Aorta (tissue), 5 donors: Measurements from ENCODE around the gene ZNF205. TPM values are rescaled to one million over a fixed set of nuclear protein-coding genes. Genes with fewer than 3 reads are reported as not detected.
"Not testable (repeated sequence)": the region's sequence is repeated elsewhere in the genome, so short reads cannot be mapped to it uniquely, and the experiment has no call there.

ENCODE experiments used
- ATAC-seq: fragments of 200-7000 bp; cut with Tn5 transposase; one replicate; pipeline ENCODE4 v1.9.1; 2022; ENCODE audit warnings: moderate library complexity; ENCODE audit not compliant: low FRiP score
- DNase-seq, 2 donors: peaks; one replicate each; pipeline ENCODE4 v3.0.0-alpha.2; 2020
- H3K27ac ChIP-seq, 2 donors: one replicate each; pipeline ENCODE4 v1.5.1; 2013; ENCODE audit warnings: low read length in 2 of 2, mild to moderate bottlenecking in 2 of 2, moderate library complexity in 2 of 2, control low read depth in 1 of 2, inconsistent platforms in 1 of 2, low read depth in 1 of 2
- H3K27me3 ChIP-seq, 2 donors: one replicate each; pipeline ENCODE4 v1.6.1; 2013; ENCODE audit warnings: control low read depth in 1 of 2, low read length in 1 of 2, mild to moderate bottlenecking in 1 of 2, moderate library complexity in 1 of 2; ENCODE audit not compliant: insufficient read depth in 2 of 2, control insufficient read depth in 1 of 2
- H3K36me3 ChIP-seq, 2 donors: one replicate each; pipeline ENCODE4 v1.6.1; 2013; ENCODE audit warnings: control low read depth in 1 of 2, low read length in 1 of 2, mild to moderate bottlenecking in 1 of 2; ENCODE audit not compliant: insufficient read depth in 2 of 2, control insufficient read depth in 1 of 2
- H3K4me1 ChIP-seq, 2 donors: one replicate each; pipeline ENCODE4 v1.6.1; 2013; ENCODE audit warnings: low read length in 2 of 2, control low read depth in 1 of 2, mild to moderate bottlenecking in 1 of 2, moderate library complexity in 1 of 2; ENCODE audit not compliant: insufficient read depth in 2 of 2, control insufficient read depth in 1 of 2
- H3K4me3 ChIP-seq, 2 donors: one replicate each; pipeline ENCODE4 v1.5.1; 2013; ENCODE audit warnings: low read length in 2 of 2, control low read depth in 1 of 2, mild to moderate bottlenecking in 1 of 2
- H3K9me3 ChIP-seq: one replicate; pipeline ENCODE4 v1.6.1; 2013; ENCODE audit warnings: mild to moderate bottlenecking, low read length; ENCODE audit not compliant: control insufficient read depth
- WGBS, 2 donors: extraction: QIAGEN DNeasy Blood & Tissue Kit; methylation state at CpG; one replicate each; pipeline ENCODE4 v1.1.7; 2013; 5-methylcytosine and 5-hydroxymethylcytosine counted together
- intact Hi-C, 2 donors: fragments of 100-400 bp; cut with DNase I; formaldehyde crosslinking; loops; one replicate each; pipeline versions ENCODE4 v1.14.2 to v1.15.0; 2022
- polyA plus RNA-seq, 2 donors: library from polyadenylated mRNA; stranded (reverse); fragments of 200-250 nt; gene quantifications; one replicate each; pipeline ENCODE4 v1.2.3, GENCODE V29; 2013
- total RNA-seq, 2 donors: library from RNA; stranded (reverse); fragmentation: NEBNext Ultra II Directional; extraction: Animal tissue kit (Norgen Biotek cat#: 25700); gene quantifications; one replicate each; pipeline ENCODE4 v1.2.1, GENCODE V29; 2021
- donor health status: healthy with polysubstance abuse.
- donor health status: Bipolar disorder and iron deficiency.
- donor health status: DM: no; HTN: no; CAD: no.
- donor health status: DM: no; HTN: no; CAD: no.
- donor health status: DM: yes; HTN: yes; CAD: no.

Gene ZNF205
- total and polyA plus RNA-seq, 4 donors, result 7.1 to 36.6 (median 9.5) TPM

GRCh38 chr16:3080024-3080423 is 32.4 kb upstream of the ZNF205 start:
- Histone ChIP-seq H3K36me3 (no peaks in the 10 kb centered on the region), H3K27ac (no peak overlapping the region), H3K27me3 (no peaks in the 10 kb centered on the region), H3K4me3 (no peak overlapping the region), H3K9me3 (no peaks in the 10 kb centered on the region), H3K4me1 (no peaks in the 10 kb centered on the region)
- WGBS, 2 donors, result 54 to 70% methylated on average over 17 of the region's 17 CpGs
- intact Hi-C loops, result no loop called here
- no peak for ATAC-seq
- DNase-seq, result no peak

- H3K4me3 ChIP-seq, H3K4me1 ChIP-seq, H3K27me3 ChIP-seq, ATAC-seq, H3K9me3 ChIP-seq, DNase-seq, intact Hi-C loops, H3K36me3 ChIP-seq, H3K27ac ChIP-seq: not testable (repeated sequence)
- 92 to 93% methylated on average over 13 of the region's 13 CpGs for WGBS, 2 donors
Observed at GRCh38 chr16:3081957-3082356, 30.4 kb upstream of the ZNF205 start.

- H3K36me3 ChIP-seq, intact Hi-C loops, H3K27ac ChIP-seq, H3K27me3 ChIP-seq, H3K4me3 ChIP-seq, DNase-seq, ATAC-seq, H3K4me1 ChIP-seq, H3K9me3 ChIP-seq: not testable (repeated sequence)
- 84 to 91% methylated on average over 8 of the region's 8 CpGs for WGBS, 2 donors
Observed at GRCh38 chr16:3083408-3083807, 29.0 kb upstream of the ZNF205 start.

GRCh38 chr16:3084491-3084890 is 27.9 kb upstream of the ZNF205 start:
- H3K4me3 ChIP-seq, result no peak overlapping the region
- no peaks in the 10 kb centered on the region for H3K27me3 ChIP-seq
- H3K4me1 ChIP-seq, result no peaks in the 10 kb centered on the region
- no peaks in the 10 kb centered on the region for H3K36me3 ChIP-seq
- no peaks in the 10 kb centered on the region for H3K9me3 ChIP-seq
- WGBS, 2 donors, result 87 to 89% methylated on average over 1 of the region's 1 CpG
- no peak for ATAC-seq
- no peak for DNase-seq
- H3K27ac ChIP-seq, result no peak overlapping the region
- intact Hi-C loops, result no loop called here

- no peak for DNase-seq
- Histone ChIP-seq H3K4me1 (no peaks in the 10 kb centered on the region), H3K27me3 (no peaks in the 10 kb centered on the region), H3K4me3 (no peak overlapping the region), H3K27ac (no peak overlapping the region), H3K9me3 (no peaks in the 10 kb centered on the region), H3K36me3 (no peaks in the 10 kb centered on the region)
- no peak for ATAC-seq
- intact Hi-C loops, result no loop called here
- 79 to 83% methylated on average over 7 of the region's 7 CpGs for WGBS, 2 donors
Observed at GRCh38 chr16:3084969-3085670, 27.3 kb upstream of the ZNF205 start.

- no peak for ATAC-seq
- H3K27me3 ChIP-seq, result no peaks in the 10 kb centered on the region
- H3K4me1 ChIP-seq, result no peaks in the 10 kb centered on the region
- H3K27ac ChIP-seq, result no peak overlapping the region
- H3K4me3 ChIP-seq, result no peak overlapping the region
- intact Hi-C loops, result no loop called here
- no peak for DNase-seq
- 88 to 89% methylated on average over 17 of the region's 17 CpGs for WGBS, 2 donors
- H3K9me3 ChIP-seq, result no peaks in the 10 kb centered on the region
- no peaks in the 10 kb centered on the region for H3K36me3 ChIP-seq
Observed at GRCh38 chr16:3085868-3086595, 26.4 kb upstream of the ZNF205 start.

- no peaks in the 10 kb centered on the region for H3K4me1 ChIP-seq
- peak; percentile 53 for ATAC-seq
- no peak overlapping the region for H3K27ac ChIP-seq
Observed at GRCh38 chr16:3086596-3087242, 25.7 kb upstream of the ZNF205 start.

GRCh38 chr16:3087243-3088235 is 24.8 kb upstream of the ZNF205 start:
- intact Hi-C loops, result no loop called here
- 63 to 64% methylated on average over 18 of the region's 18 CpGs for WGBS, 2 donors

More at GRCh38 chr16:3086596-3087242, 25.7 kb upstream of the ZNF205 start:
- intact Hi-C loops, result no loop called here
- H3K36me3 ChIP-seq, result no peaks in the 10 kb centered on the region
- H3K27me3 ChIP-seq, result no peaks in the 10 kb centered on the region
- H3K4me3 ChIP-seq, result no peak overlapping the region
- DNase-seq, result no peak
- H3K9me3 ChIP-seq, result no peaks in the 10 kb centered on the region
- 82 to 83% methylated on average over 14 of the region's 14 CpGs for WGBS, 2 donors

More at GRCh38 chr16:3087243-3088235, 24.8 kb upstream of the ZNF205 start:
- Histone ChIP-seq H3K27ac (no peak overlapping the region), H3K9me3 (no peaks in the 10 kb centered on the region), H3K27me3 (no peaks in the 10 kb centered on the region), H3K36me3 (no peaks in the 10 kb centered on the region), H3K4me3 (no peak overlapping the region), H3K4me1 (no peaks in the 10 kb centered on the region)
- DNase-seq (no peak), ATAC-seq (peak; percentile 42)
